Thyroid gland (tissue), 4 donors: Measurements from ENCODE around the gene CEP126. TPM values are rescaled to one million over a fixed set of nuclear protein-coding genes. Genes with fewer than 3 reads are reported as not detected.
"Not testable (repeated sequence)": the region's sequence is repeated elsewhere in the genome, so short reads cannot be mapped to it uniquely, and the experiment has no call there.

Experiments used
- DNase-seq, 2 donors: peaks; one replicate each; pipeline ENCODE4 v3.0.0-alpha.2; 2019
- H3K27ac ChIP-seq, 3 donors: fragments of 200-600 bp; sonication (generic); 1 replicate in 2 of 3; 2 replicates in 1 of 3; pipeline ENCODE4 v1.5.1; 2016 to 2019; ENCODE audit warnings: mild to moderate bottlenecking in 1 of 3, moderate library complexity in 1 of 3
- H3K27me3 ChIP-seq: fragments of 200-600 bp; sonication (generic); one replicate; pipeline ENCODE4 v1.5.1; 2019
- H3K36me3 ChIP-seq, 2 donors: fragments of 200-600 bp; sonication (generic); one replicate each; pipeline ENCODE4 v1.5.1; 2016 to 2019
- H3K4me1 ChIP-seq, 2 donors: fragments of 200-600 bp; sonication (generic); one replicate each; pipeline ENCODE4 v1.5.1; 2017 to 2019
- H3K4me3 ChIP-seq, 3 donors: fragments of 200-600 bp; sonication (generic); replicated peaks in 1 of 3; 1 replicate in 2 of 3; 2 replicates in 1 of 3; pipeline ENCODE4 v1.5.1; 2016; ENCODE audit warnings: mild to moderate bottlenecking in 1 of 3
- H3K9me3 ChIP-seq: fragments of 200-600 bp; sonication (generic); one replicate; pipeline ENCODE4 v1.5.1; 2017
- POLR2A ChIP-seq, 2 donors: fragments of 450-650 bp; IDR thresholded peaks; one replicate each; pipeline ENCODE4 v1.6.1; 2017; ENCODE audit warnings: antibody characterized with exemption in 2 of 2, mild to moderate bottlenecking in 2 of 2, moderate library complexity in 1 of 2
- WGBS, 2 donors: methylation state at CpG; one replicate each; pipeline ENCODE4 v1.1.5; 2017; 5-methylcytosine and 5-hydroxymethylcytosine counted together
- intact Hi-C: fragments of 100-400 bp; cut with DNase I; formaldehyde crosslinking; loops from one replicate; pipeline ENCODE4 v1.15.1; 2023
- total RNA-seq, 4 donors: library from RNA; depleted of rRNA; stranded (reverse); fragments of >200 nt; gene quantifications; one replicate each; pipeline ENCODE4 v1.2.3, GENCODE V29; 2016
- TF ChIP-seq, protein P1 (sequence below), 6 experiments: fragments of 200-600 bp in 3 of 6; fragments of 450-650 bp in 3 of 6; sonication (generic) in 3 of 6; IDR thresholded peaks; one replicate each; pipeline ENCODE4 v1.5.1; 2016 to 2019; ENCODE audit warnings: antibody characterized with exemption in 6 of 6, mild to moderate bottlenecking in 2 of 6, inconsistent platforms in 1 of 6, moderate library complexity in 1 of 6

CEP126 gene
- total RNA-seq, 4 donors from 2014 or later = 6.3 to 10.6 (median 8.1) TPM

DNA sequence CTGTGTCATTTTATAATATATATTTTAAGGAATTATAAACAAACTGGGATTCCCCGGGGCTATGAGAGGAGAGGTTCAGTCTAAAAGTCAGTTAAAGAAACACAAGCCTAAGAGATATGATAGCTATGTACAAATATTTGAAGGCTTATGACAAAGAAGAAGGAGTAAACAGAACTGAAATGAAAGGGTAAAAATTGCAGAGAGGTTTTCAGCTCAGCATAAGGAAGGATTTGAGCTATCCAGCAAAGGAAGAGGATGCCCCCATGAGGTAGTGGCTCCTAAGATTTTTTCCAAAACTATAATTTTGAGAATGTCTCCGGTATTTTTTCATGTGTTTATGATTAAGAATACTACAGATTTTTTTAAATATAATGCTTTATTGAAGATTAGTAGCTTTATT is 59.4 kb downstream of the CEP126 start:
- Histone ChIP-seq H3K4me3 (no peak overlapping the region), H3K27me3 (no peaks in the 10 kb centered on the region), H3K27ac (no peak overlapping the region), H3K9me3 (no peaks in the 10 kb centered on the region), H3K4me1 (no peaks in the 10 kb centered on the region), H3K36me3 (no peaks in the 10 kb centered on the region)
- TF ChIP-seq, protein P1, sequence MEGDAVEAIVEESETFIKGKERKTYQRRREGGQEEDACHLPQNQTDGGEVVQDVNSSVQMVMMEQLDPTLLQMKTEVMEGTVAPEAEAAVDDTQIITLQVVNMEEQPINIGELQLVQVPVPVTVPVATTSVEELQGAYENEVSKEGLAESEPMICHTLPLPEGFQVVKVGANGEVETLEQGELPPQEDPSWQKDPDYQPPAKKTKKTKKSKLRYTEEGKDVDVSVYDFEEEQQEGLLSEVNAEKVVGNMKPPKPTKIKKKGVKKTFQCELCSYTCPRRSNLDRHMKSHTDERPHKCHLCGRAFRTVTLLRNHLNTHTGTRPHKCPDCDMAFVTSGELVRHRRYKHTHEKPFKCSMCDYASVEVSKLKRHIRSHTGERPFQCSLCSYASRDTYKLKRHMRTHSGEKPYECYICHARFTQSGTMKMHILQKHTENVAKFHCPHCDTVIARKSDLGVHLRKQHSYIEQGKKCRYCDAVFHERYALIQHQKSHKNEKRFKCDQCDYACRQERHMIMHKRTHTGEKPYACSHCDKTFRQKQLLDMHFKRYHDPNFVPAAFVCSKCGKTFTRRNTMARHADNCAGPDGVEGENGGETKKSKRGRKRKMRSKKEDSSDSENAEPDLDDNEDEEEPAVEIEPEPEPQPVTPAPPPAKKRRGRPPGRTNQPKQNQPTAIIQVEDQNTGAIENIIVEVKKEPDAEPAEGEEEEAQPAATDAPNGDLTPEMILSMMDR (IDR thresholded peaks at IDR 0.05) = no peak
- TF ChIP-seq POLR2A (IDR thresholded peaks at IDR 0.05) = no peak
- DNase-seq = no peak
- intact Hi-C loops = no loop called here
- 55 to 75% methylated on average over 2 of the region's 2 CpGs for WGBS, 2 donors

DNA sequence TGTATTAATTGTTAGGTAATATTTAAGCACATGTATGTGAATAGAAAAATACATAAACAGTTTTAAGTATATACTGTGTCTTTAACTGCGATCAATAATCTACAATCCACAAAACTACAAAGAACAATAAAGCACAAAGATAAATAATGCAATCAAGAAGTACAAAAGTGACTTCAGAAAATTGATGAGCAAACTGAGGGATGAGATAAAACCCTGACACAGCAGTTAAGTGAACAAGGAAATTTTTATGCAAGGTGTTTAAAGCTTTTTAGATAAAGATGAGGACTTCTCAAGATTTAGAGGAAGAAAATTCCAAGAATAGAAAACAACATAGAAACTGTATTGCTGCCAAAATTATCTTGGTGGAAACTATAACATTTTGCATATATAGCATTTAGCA is 60.0 kb downstream of the CEP126 start:
- 95 to 96% methylated on average over 1 of the region's 1 CpG for WGBS, 2 donors
- Histone ChIP-seq H3K36me3 (no peaks in the 10 kb centered on the region), H3K27ac (no peak overlapping the region), H3K4me3 (no peak overlapping the region), H3K9me3 (no peaks in the 10 kb centered on the region), H3K4me1 (no peaks in the 10 kb centered on the region), H3K27me3 (no peaks in the 10 kb centered on the region)
- intact Hi-C loops = no loop called here
- TF ChIP-seq, protein P1 (IDR thresholded peaks at IDR 0.05) = no peak
- TF ChIP-seq POLR2A (IDR thresholded peaks at IDR 0.05) = no peak
- no peak for DNase-seq

DNA sequence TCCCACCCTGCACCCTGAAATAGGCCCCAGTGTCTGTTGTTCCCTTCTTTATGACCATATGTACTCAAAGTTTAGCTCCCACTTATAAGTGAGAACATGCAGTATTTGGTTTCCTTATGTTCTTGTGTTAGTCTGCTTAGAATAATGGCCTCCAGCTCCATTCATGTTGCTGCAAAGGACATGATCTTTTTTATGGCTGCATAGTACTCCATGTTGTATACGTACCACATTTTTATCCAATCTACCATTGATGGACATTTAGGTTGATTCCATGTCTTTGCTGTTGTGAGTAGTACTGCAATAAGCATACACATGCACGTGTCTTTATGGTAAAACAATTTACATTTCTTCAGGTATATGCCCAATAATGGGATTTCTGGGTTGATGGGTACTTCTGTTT is 60.9 kb downstream of the CEP126 start:
- Histone ChIP-seq H3K27me3 (no peaks in the 10 kb centered on the region), H3K4me3 (no peak overlapping the region), H3K4me1 (no peaks in the 10 kb centered on the region), H3K9me3 (no peaks in the 10 kb centered on the region), H3K27ac (no peak overlapping the region), H3K36me3 (no peaks in the 10 kb centered on the region)
- 95 to 97% methylated on average over 2 of the region's 2 CpGs for WGBS, 2 donors
- no peak for DNase-seq
- no peak for TF ChIP-seq POLR2A (IDR thresholded peaks at IDR 0.05)
- TF ChIP-seq, protein P1 (IDR thresholded peaks at IDR 0.05) = no peak
- intact Hi-C loops = no loop called here

DNA sequence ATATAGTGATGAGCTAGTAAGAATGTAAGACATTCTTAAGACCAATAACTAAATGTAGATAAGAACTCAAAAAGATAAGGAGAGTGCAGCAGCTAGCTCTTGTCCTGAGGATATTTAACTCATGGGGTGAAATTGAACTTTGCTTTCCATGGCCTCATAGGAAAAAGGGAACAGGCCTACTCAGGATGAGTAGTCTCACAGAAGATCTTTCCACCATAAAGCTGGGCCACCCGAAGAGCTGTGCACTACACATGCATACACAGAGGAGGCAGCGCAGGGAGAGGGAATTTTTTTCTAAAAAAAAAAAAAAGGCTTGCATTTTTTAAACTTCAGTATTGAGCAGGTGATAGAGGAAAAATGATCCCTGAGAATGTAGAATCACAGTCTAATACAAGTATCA is 72.6 kb downstream of the CEP126 start:
- Histone ChIP-seq H3K36me3 (no peaks in the 10 kb centered on the region), H3K27me3 (no peaks in the 10 kb centered on the region), H3K27ac (no peak overlapping the region), H3K9me3 (no peaks in the 10 kb centered on the region), H3K4me3 (no peak overlapping the region), H3K4me1 (no peaks in the 10 kb centered on the region)
- intact Hi-C loops = no loop called here
- no peak for DNase-seq
- 93 to 98% methylated on average over 2 of the region's 2 CpGs for WGBS, 2 donors
- TF ChIP-seq, protein P1 (IDR thresholded peaks at IDR 0.05) = no peak
- TF ChIP-seq POLR2A (IDR thresholded peaks at IDR 0.05) = no peak

DNA sequence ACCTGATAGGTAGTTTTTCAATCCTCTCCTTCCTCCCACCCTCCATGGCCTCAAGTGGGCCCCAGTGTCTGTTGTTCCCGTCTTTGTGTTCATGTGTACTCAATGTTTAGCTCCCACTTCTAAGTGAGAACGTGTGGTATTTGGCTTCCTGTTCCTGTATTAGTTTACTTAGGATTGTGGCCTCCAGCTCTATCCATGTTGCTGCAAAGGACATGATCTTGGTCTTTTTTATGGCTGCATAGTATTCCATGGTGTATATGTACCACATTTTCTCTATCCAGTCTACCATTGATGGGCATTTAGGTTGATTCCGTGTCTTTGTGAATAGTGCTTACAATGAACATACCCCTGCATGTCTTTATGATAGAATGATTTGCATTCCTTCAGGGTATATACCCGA is 78.4 kb downstream of the CEP126 start:
- no peaks in the 10 kb centered on the region for H3K36me3 ChIP-seq
- H3K9me3 ChIP-seq = no peaks in the 10 kb centered on the region
- H3K4me1 ChIP-seq = peaks cover 0 to 5% of the 10 kb centered on the region in 2 donors
- TF ChIP-seq, protein P1 (IDR thresholded peaks at IDR 0.05) = no peak
- TF ChIP-seq POLR2A (IDR thresholded peaks at IDR 0.05) = no peak
- no peak overlapping the region for H3K27ac ChIP-seq
- H3K4me3 ChIP-seq = no peak overlapping the region
- intact Hi-C loops = no loop called here
- 89 to 91% methylated on average over 4 of the region's 4 CpGs for WGBS, 2 donors
- no peaks in the 10 kb centered on the region for H3K27me3 ChIP-seq
- no peak for DNase-seq

DNA sequence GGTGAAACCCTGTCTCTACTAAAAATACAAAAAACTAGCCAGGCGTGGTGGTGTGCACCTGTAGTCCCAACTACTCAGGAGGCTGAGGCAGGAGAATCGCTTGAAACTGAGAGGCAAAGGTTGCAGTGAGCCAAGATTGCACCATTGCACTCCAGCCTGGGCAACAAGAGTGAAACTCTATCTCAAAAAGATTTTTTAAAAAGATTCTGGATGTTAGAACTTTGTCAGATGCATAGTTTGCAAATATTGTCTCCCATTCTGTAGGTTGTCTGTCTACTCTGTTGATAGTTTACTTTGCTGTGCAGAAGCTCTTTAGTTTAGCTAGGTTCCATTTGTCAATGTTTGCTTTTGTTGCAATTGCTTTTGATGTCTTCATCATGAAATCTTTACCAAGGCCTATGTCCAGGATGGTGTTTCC is 79.3 kb downstream of the CEP126 start:
- H3K27ac ChIP-seq, intact Hi-C loops, H3K36me3 ChIP-seq, H3K27me3 ChIP-seq, H3K4me3 ChIP-seq, H3K4me1 ChIP-seq, H3K9me3 ChIP-seq, DNase-seq: not testable (repeated sequence)
- WGBS, 2 donors = 90 to 94% methylated on average over 2 of the region's 2 CpGs
